Right ventricle myocardium inferior (tissue), 1 donor: ENCODE measurements around the gene SARS1. TPM values are rescaled to one million over a fixed set of nuclear protein-coding genes. Genes with fewer than 3 reads are reported as not detected.
"Not testable (repeated sequence)": the region's sequence is repeated elsewhere in the genome, so short reads cannot be mapped to it uniquely, and the experiment has no call there.

Source experiments
- ATAC-seq: fragments of 200-7000 bp; cut with Tn5 transposase; one replicate; pipeline ENCODE4 v1.9.1; 2020; ENCODE audit warnings: mild to moderate bottlenecking, moderate library complexity
- DNase-seq: peaks from one replicate; pipeline ENCODE4 v3.0.0; 2021; ENCODE audit errors: missing footprints
- intact Hi-C: fragments of 100-400 bp; cut with DNase I; formaldehyde crosslinking; loops from one replicate; pipeline ENCODE4 v1.11.0; 2022
- long read RNA-seq: library from polyadenylated mRNA; unstranded; transcript quantifications from one replicate; pipeline ENCODE4 v2.0.0, GENCODE V29; 2021
- total RNA-seq: library from RNA; stranded (reverse); fragmentation: NEBNext Ultra II Directional; extraction: Animal tissue kit (Norgen Biotek cat#: 25700); gene quantifications from one replicate; pipeline ENCODE4 v1.2.1, GENCODE V29; 2021
- donor health status: DM: no; HTN: yes; CAD: no; lungs with severe emphysema.

Gene SARS1, protein sequence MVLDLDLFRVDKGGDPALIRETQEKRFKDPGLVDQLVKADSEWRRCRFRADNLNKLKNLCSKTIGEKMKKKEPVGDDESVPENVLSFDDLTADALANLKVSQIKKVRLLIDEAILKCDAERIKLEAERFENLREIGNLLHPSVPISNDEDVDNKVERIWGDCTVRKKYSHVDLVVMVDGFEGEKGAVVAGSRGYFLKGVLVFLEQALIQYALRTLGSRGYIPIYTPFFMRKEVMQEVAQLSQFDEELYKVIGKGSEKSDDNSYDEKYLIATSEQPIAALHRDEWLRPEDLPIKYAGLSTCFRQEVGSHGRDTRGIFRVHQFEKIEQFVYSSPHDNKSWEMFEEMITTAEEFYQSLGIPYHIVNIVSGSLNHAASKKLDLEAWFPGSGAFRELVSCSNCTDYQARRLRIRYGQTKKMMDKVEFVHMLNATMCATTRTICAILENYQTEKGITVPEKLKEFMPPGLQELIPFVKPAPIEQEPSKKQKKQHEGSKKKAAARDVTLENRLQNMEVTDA
- 97.6 TPM for total RNA-seq
- long read RNA-seq, transcript SARS-201 (11 exons, 1,852 nt) = major isoform, 78 of 89 reads
- long read RNA-seq, partial matches to known transcripts = 2 of 89 reads
- long read RNA-seq, other reads (novel, unspliced or antisense) = 6 of 89 reads

DNA sequence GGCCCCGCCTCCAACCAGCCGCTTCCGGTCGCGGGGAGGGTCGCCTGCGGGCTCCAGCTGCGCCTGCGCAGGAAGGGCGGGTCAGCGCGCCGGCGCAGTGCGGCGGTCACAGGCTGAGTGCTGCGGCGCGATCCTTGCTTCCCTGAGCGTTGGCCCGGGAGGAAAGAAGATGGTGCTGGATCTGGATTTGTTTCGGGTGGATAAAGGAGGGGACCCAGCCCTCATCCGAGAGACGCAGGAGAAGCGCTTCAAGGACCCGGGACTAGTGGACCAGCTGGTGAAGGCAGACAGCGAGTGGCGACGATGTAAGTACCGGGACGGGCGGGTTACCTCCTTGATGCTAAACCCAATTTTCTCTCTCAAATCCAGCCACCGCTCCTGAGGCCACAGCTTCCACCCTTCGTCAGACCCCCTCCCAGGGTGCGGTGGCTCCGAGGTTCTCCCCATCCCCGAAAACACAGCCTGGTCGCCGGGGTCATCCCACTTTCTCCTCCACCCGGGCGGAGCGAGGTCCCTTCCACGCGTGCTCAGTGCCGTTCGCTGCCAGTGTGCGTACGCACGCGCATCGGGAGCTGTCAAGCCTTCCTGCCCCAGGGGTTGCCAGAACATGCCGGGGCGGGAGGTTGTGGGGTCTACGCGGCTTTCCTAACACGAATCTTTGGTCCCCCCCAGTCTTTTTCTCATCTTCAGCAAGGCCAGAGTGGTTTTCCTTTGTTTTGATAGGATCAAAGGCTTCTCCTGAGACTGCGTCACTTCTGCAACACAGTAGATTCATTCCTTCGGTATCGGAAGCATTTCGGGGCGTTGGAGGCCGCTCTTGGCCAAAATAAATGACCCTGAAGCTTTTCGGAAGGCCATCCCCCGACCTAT, at the start of gene SARS1:
SARS1 (plus strand) TSS at position 95 of the 870 bp plus-strand sequence; CDS start at position 170, 75 bp downstream.
- ATAC-seq (peak; percentile 97), DNase-seq (peak; percentile 93)
- intact Hi-C loops = loop anchor here (2.0 kb wide), 1 partner anchor 113 kb away; no protein-coding TSS in a partner anchor

DNA sequence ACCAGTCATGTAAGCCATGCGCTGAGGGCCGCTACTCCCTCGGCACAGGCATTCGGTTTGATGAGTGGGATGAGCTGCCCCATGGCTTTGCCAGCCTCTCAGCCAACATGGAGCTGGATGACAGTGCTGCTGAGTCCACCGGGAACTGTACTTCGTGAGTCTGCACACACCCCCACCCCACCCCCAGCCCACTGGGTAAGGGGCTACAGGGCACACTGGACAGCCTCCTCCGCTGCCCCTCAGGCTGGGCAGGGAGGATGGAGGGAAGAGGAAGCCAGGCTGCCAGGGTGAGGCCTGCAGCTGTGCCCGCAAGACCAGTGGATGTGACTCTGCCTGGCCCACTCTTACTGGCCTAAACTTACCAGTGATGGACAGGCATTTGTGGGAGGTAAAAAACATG, 49.2 kb upstream of the SARS1 start:
- intact Hi-C loops = no loop called here
- ATAC-seq (no peak), DNase-seq (no peak)

GRCh38 chr1:109167001-109167506, 46.7 kb upstream of the SARS1 start:
- intact Hi-C loops = no loop called here
- no peak for DNase-seq
- ATAC-seq = no peak

GRCh38 chr1:109170035-109170764, 43.5 kb upstream of the SARS1 start:
- DNase-seq (no peak), ATAC-seq (no peak)
- intact Hi-C loops = no loop called here

- DNase-seq = no peak
- intact Hi-C loops = no loop called here
- ATAC-seq = no peak
Measured at GRCh38 chr1:109171646-109172045, 42.1 kb upstream of the SARS1 start.

- ATAC-seq, intact Hi-C loops, DNase-seq: not testable (repeated sequence)
Measured at GRCh38 chr1:109176349-109176748, 37.4 kb upstream of the SARS1 start.

DNA sequence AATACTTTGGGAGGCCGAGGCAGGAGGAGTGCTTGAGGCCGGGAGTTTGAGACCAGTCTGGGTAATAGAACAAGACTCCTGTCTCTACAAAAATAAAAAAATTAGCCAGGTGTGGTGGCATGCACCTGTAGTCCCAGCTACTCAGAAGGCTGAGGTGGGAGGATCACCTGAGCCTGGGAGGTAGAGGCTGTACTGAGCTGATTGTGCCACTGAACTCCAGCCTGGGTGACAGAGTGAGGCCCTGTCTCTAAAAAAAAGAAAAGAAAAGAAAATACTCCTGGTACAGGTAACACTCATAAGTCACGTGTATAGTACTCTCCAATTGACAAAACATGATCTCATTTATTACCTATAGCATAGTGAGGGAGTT, 33.0 kb upstream of the SARS1 start:
- DNase-seq, intact Hi-C loops, ATAC-seq: not testable (repeated sequence)

GRCh38 chr1:109181085-109181806, 32.5 kb upstream of the SARS1 start:
- intact Hi-C loops = no loop called here
- DNase-seq = no peak
- no peak for ATAC-seq

GRCh38 chr1:109181807-109182163, 31.9 kb upstream of the SARS1 start:
- DNase-seq (no peak), ATAC-seq (no peak)
- intact Hi-C loops = no loop called here

- no peak for DNase-seq
- no peak for ATAC-seq
- intact Hi-C loops = no loop called here
Measured at GRCh38 chr1:109183058-109183738, 30.5 kb upstream of the SARS1 start.

DNA sequence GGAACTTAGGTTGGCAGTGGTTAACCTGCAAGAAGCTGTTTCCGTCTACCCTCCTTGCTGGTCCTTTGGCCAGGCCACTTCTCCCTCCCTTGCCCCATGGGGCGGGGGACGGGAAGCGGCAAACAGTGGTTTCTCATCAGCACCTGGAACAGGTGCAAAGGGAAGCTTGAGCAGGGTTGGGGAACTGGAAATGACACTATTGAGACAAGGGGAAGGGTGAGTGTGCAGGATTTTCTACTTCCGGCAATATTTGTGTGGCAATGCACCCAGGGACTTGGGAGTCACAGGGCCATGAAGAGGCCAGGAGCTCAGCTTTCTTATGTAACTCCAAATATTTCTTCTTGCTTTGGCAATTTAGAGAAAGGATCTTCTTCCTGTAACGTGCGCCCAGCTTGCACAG, 29.0 kb upstream of the SARS1 start:
- intact Hi-C loops = no loop called here
- DNase-seq = no peak

GRCh38 chr1:109185357-109185756, 28.4 kb upstream of the SARS1 start:
- no peak for DNase-seq
- intact Hi-C loops = no loop called here
- ATAC-seq = no peak

More for the DNA sequence above, 29.0 kb upstream of the SARS1 start:
- no peak for ATAC-seq

DNA sequence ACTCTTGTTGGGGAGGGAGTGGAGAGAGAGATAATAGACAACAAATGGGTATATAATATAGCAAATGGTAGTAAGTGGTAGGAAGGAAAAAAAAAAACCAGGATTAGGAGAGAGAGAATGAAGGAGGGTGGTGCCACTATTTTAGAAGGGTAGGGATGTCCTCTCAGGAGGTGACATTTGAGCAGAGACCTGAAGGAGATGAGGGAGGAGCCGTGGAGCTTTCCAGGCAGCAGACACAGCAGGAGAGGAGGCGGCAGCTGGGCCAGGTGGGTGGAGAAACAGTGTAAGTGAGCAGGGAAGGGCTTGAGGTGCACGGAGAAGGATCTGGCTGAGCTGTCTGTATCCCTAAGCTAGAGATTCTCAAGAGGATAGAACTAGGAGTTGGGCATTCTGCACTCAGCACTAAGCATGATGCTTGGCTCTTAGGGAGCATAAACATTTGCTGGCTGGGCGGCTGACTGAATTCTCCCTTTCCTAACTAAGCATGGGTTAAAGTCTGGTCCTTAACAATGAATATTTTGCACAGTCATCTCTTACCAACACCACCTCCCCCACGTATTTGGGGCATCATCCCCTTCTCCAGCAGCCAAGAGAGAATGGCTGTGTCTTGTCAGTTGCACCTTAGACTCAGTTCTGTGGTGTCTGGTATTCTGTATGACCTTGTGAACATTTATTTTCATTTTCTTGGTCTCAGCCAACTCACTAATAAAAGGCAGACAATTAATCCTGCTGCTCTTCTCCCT, 27.6 kb upstream of the SARS1 start:
- no peak for DNase-seq
- intact Hi-C loops = no loop called here
- ATAC-seq = no peak

DNA sequence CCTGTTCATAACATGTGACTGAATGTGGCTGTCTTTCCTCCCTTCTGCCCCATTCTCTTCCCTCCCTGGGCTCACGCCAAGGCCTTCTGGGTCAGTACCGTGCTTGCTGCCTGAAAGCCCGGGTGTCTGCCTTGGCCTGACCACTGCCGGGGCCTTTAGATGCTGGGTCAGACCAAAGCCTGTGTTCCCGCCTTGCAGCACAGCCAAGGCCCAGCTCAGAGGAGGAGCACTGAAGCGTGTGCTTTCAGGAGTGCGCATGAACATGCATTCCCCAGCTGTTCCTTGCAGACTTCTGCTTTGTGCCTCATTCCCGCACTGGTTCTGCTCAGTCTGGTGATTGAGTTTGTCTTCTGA, 27.0 kb upstream of the SARS1 start:
- intact Hi-C loops = no loop called here
- DNase-seq = peak; percentile 73
- peak; percentile 70 for ATAC-seq

DNA sequence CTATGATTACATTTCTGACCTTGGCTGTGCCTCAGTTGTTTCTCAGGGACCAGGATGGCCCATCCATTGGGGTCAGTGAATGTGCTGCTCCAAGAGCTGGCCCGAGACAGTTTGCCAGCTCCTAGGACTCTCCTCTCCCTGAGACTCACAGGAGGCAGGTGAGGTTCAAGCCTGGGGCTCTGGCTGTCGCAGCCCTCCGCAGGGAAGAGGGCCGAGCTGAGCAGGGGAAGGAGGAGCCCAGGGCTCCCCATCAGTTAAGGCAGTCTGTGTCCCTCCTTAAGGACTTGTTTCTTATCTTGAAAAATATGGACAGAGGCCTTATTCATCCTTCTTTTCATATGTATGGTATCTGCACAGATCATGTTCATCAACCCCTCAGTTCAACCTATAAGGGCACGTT, 26.6 kb upstream of the SARS1 start:
- DNase-seq (no peak), ATAC-seq (no peak)
- intact Hi-C loops = no loop called here

DNA sequence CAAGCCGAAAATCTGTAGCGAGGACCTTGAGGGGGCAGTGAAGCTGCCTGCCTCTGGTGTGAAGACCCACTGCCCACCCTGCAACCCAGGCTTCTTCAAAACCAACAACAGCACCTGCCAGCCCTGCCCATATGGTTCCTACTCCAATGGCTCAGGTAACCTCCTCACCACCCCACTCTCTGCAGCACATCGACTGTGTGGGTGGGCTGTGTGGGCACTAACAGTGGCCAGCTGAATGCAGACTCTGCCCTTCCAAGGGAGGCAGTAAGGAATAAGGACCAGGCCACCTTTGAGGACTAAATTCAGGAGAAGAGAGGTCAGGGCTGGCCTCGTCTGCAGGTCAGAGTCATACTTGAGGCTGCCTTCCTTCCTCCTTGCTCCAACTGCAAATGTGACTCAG, 25.5 kb upstream of the SARS1 start:
- intact Hi-C loops = no loop called here
- ATAC-seq = no peak
- no peak for DNase-seq

- no peak for DNase-seq
- no peak for ATAC-seq
- intact Hi-C loops = no loop called here
Measured at GRCh38 chr1:109188781-109189180, 24.9 kb upstream of the SARS1 start.
